HepG2 (cell line): ENCODE results near the gene CDH8. TPM values are rescaled to one million over a fixed set of nuclear protein-coding genes. Genes with fewer than 3 reads are reported as not detected.

Experiments
- ATAC-seq: fragments of 200-7000 bp; cut with Tn5 transposase; 3 replicates; pipeline ENCODE4 v1.9.1; 2020; ENCODE audit warnings: mild to moderate bottlenecking, moderate library complexity
- BruUV-seq: library from RNA; stranded (reverse); fragments of 400-500 nt; replicated peaks from 2 replicates; lab custom pipeline; 2021; lab: Mats Ljungman, UMichigan
- CTCF ChIA-PET: fragments of 300-600 bp; formaldehyde crosslinking; extraction: SDS; loops from one replicate; lab custom pipeline; 2021; ENCODE audit warnings: low total read pairs, inconsistent platforms, low intra/inter-chr PET ratio; lab: Yijun Ruan, JAX
- POLR2A ChIA-PET: fragments of 350-600 bp; sonication (Branson Sonifier 250); formaldehyde crosslinking; loops from one replicate; lab custom pipeline; 2020; ENCODE audit warnings: antibody characterized with exemption, inconsistent platforms; lab: Yijun Ruan, JAX
- DNase-seq: peaks from one replicate; pipeline ENCODE4 v3.0.0-alpha.2; 2015; ENCODE audit warnings: low spot score
- FAIRE-seq: peaks from 3 replicates; lab custom pipeline; 2011; peaks lifted over from hg19 to GRCh38; lab: Jason Lieb, UNC
- H2AFZ ChIP-seq: one replicate; pipeline ENCODE4 v1.6.1; 2011; ENCODE audit warnings: low read length, inconsistent platforms
- H3K27ac ChIP-seq: fragments of 300-600 bp; 3 replicates; pipeline ENCODE4 v1.8.0; 2011; ENCODE audit warnings: mixed run types, mild to moderate bottlenecking, mixed read lengths, low read length, inconsistent platforms; ENCODE audit not compliant: insufficient read depth; ENCODE audit errors: extremely low read length
- H3K27me3 ChIP-seq, 2 experiments: fragments of 200-600 bp in 1 of 2; 2 replicates in 1 of 2; 3 replicates in 1 of 2; pipeline versions ENCODE4 v1.6.0 to v1.8.0; 2011; ENCODE audit warnings: low read length in 2 of 2, mild to moderate bottlenecking in 2 of 2, moderate library complexity in 2 of 2, inconsistent platforms in 1 of 2; ENCODE audit not compliant: insufficient read depth in 2 of 2, control insufficient read depth in 1 of 2
- H3K36me3 ChIP-seq, 2 experiments: fragments of 200-600 bp in 1 of 2; replicated peaks in 1 of 2; 2 replicates in 1 of 2; 3 replicates in 1 of 2; pipeline versions ENCODE4 v1.5.1 to v1.8.0; 2011; ENCODE audit warnings: low read length in 2 of 2, inconsistent platforms in 1 of 2; ENCODE audit not compliant: insufficient read depth in 2 of 2, control insufficient read depth in 1 of 2
- H3K4me1 ChIP-seq: 2 replicates; pipeline ENCODE4 v1.5.1; 2012; ENCODE audit warnings: low read length, inconsistent platforms; ENCODE audit not compliant: insufficient read depth
- H3K4me2 ChIP-seq: 2 replicates; pipeline ENCODE4 v1.6.0; 2011; ENCODE audit warnings: low read depth, low read length, inconsistent platforms
- H3K4me3 ChIP-seq, 3 experiments: fragments of 200-600 bp in 1 of 3; sonication (generic), shearing (Covaris generic) in 1 of 3; replicated peaks in 1 of 3; 2 replicates each; pipeline ENCODE4 v1.5.1; 2011 to 2016; ENCODE audit warnings: low read length in 3 of 3, inconsistent platforms in 2 of 3, low read depth in 2 of 3, mild to moderate bottlenecking in 2 of 3, control low read depth in 1 of 3, mixed read lengths in 1 of 3; ENCODE audit not compliant: insufficient read depth in 1 of 3
- H3K79me2 ChIP-seq: one replicate; pipeline ENCODE4 v1.6.1; 2011; ENCODE audit warnings: low read length, inconsistent platforms; ENCODE audit not compliant: insufficient read depth
- H3K9ac ChIP-seq: 2 replicates; pipeline ENCODE4 v1.6.0; 2011; ENCODE audit warnings: mild to moderate bottlenecking, low read depth, low read length, inconsistent platforms; ENCODE audit not compliant: insufficient read depth
- H3K9me3 ChIP-seq: 2 replicates; pipeline ENCODE4 v1.5.1; 2012; ENCODE audit warnings: mild to moderate bottlenecking, low read length
- H4K20me1 ChIP-seq: 2 replicates; pipeline ENCODE4 v1.6.0; 2011; ENCODE audit warnings: inconsistent platforms, mild to moderate bottlenecking, low read length, moderate library complexity; ENCODE audit not compliant: insufficient read depth
- DR1 ChIP-seq: sonication (generic); formaldehyde crosslinking; IDR thresholded peaks from 2 replicates; pipeline ENCODE4 v1.8.0; 2021; ENCODE audit warnings: mild to moderate bottlenecking, missing genetic modification reagents, inconsistent platforms
- EHMT2 ChIP-seq: fragments of 200-600 bp; sonication (generic); IDR thresholded peaks from 2 replicates; pipeline ENCODE4 v1.7.0; 2017; ENCODE audit warnings: antibody characterized with exemption, low read depth, low read length, borderline replicate concordance
- GATA4 ChIP-seq: sonication (generic); IDR thresholded peaks from 2 replicates; pipeline ENCODE4 v1.6.1; 2016; ENCODE audit warnings: antibody characterized with exemption, low read depth, borderline replicate concordance
- KDM4B ChIP-seq: sonication (generic); formaldehyde crosslinking; IDR thresholded peaks from 2 replicates; pipeline ENCODE4 v1.4.0; 2020; ENCODE audit warnings: missing genetic modification reagents
- NFYB ChIP-seq: sonication (generic); formaldehyde crosslinking; IDR thresholded peaks from 2 replicates; pipeline ENCODE4 v1.4.0; 2020; ENCODE audit warnings: missing genetic modification reagents
- SRSF4 ChIP-seq: fragments of 200-400 bp; formaldehyde crosslinking; IDR thresholded peaks from one replicate; pipeline ENCODE4 v1.6.1; 2018; ENCODE audit warnings: mild to moderate bottlenecking, low read depth, low read length, moderate library complexity; ENCODE audit not compliant: poor library complexity, severe bottlenecking
- TFAP4 ChIP-seq: sonication (generic); IDR thresholded peaks from 2 replicates; pipeline ENCODE4 v1.6.1; 2016; ENCODE audit warnings: low read depth, borderline replicate concordance
- WIZ ChIP-seq: sonication (generic); formaldehyde crosslinking; IDR thresholded peaks from 2 replicates; pipeline ENCODE4 v1.5.1; 2020; ENCODE audit warnings: mild to moderate bottlenecking, missing genetic modification reagents
- ZNF776 ChIP-seq: sonication (generic); formaldehyde crosslinking; IDR thresholded peaks from 2 replicates; pipeline ENCODE4 v1.4.0; 2020; ENCODE audit warnings: mild to moderate bottlenecking, missing genetic modification reagents
- WGBS: methylation state at CpG from one replicate; pipeline ENCODE4 v1.1.6; 2017; ENCODE audit warnings: low lambda C conversion rate; 5-methylcytosine and 5-hydroxymethylcytosine counted together
- in situ Hi-C: cut with HindIII; loops from 2 replicates; pipeline ENCODE4 v1.10.0; 2017; ENCODE audit warnings: low pct_unique_long_range_greater_than_20kb; ENCODE audit not compliant: extremely low pct_ligation_motif_present
- intact Hi-C: fragments of 100-400 bp; cut with micrococcal nuclease; formaldehyde crosslinking; loops from one replicate; pipeline ENCODE4 v1.10.0; 2022; ENCODE audit not compliant: unreplicated experiment
- polyA plus RNA-seq, 8 experiments: library from polyadenylated mRNA; depleted of rRNA in 3 of 8; stranded (reverse) in 7 of 8; unstranded in 1 of 8; fragments of >200 nt; fragmentation: Illumina TruSeq in 4 of 8; extraction: Trizol in 4 of 8; gene quantifications; 2 replicates each; pipeline versions ENCODE4 v1.2.1 to v1.2.3, GENCODE V29; 2011 to 2016; ENCODE audit warnings: low read depth in 4 of 8, missing spikeins in 1 of 8, mixed read lengths in 1 of 8; ENCODE audit not compliant: insufficient read depth in 1 of 8
- total RNA-seq, 5 experiments: library from RNA; depleted of rRNA; stranded (reverse); fragments of >200 nt; fragmentation: Illumina TruSeq; extraction: Trizol; gene quantifications; 2 replicates each; pipeline ENCODE4 v1.2.3, GENCODE V29; 2016; ENCODE audit warnings: low read depth in 1 of 5
- TF ChIP-seq, protein P1 (sequence below): sonication (generic); formaldehyde crosslinking; IDR thresholded peaks from 2 replicates; pipeline ENCODE4 v1.8.1; 2023; ENCODE audit warnings: mild to moderate bottlenecking, missing genetic modification reagents
- TF ChIP-seq, protein P2 (sequence below): sonication (generic); formaldehyde crosslinking; IDR thresholded peaks from 2 replicates; pipeline ENCODE4 v1.5.0; 2020; ENCODE audit warnings: mild to moderate bottlenecking, missing genetic modification reagents

The CDH8 gene
- total and polyA plus RNA-seq, 2 of the 13 experiments (the other 11 are each of a cell fraction or from before 2014, with no cell fraction given): not detected

DNA sequence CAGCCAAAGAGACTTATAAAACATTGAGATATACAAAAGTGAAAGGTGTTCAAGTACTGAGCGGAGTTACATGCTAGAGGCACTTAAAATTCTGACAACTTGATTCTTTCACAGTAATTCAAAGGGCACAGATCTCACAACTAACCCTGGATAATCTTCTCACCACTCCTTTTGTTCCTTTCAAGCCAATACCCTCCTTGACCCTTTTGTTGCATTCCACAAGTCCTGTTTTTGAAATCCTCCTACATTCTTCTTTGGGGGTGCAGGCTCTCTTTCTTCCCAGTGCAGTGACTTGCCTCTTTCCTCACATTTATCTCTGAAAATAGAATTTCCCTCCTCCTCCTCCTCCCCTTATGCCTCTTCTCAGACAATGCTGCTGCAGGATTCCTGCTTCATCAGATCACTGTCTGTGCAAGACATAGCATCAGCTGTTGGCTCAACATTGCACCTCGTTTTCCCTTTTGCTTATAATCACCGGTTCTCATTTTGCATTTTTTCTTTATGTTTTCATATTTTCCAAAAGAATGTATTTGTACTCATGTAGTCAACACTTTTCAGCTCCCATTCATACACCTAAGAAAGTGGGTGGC is 199.3 kb downstream of the CDH8 start:
- no peak overlapping the region for H3K27ac ChIP-seq
- ChIA-PET CTCF (no interaction called here), POLR2A (no interaction called here)
- H3K4me3 ChIP-seq: no peak overlapping the region
- H3K9me3 ChIP-seq: no peaks in the 10 kb centered on the region
- H3K4me1 ChIP-seq: no peaks in the 10 kb centered on the region
- BruUV-seq: no TSS peak
- WGBS: 2% methylated on average over 3 of the region's 3 CpGs
- FAIRE-seq (no peak), ATAC-seq (no peak), DNase-seq (no peak)
- intact Hi-C loops (no loop called here), in situ Hi-C loops (no loop called here)
- H3K79me2 ChIP-seq: no peaks in the 10 kb centered on the region
- H3K4me2 ChIP-seq: no peak overlapping the region
- no peak overlapping the region for H3K9ac ChIP-seq
- TF ChIP-seq TFAP4: no peak
- no peak overlapping the region for H2AFZ ChIP-seq
- H3K36me3 ChIP-seq: no peaks in the 10 kb centered on the region
- no peaks in the 10 kb centered on the region for H3K27me3 ChIP-seq
- H4K20me1 ChIP-seq: no peaks in the 10 kb centered on the region

- no peak overlapping the region for H3K27ac ChIP-seq
- 0 out of 2 replicates have a peak, but pooled peaks cover 5% of the 10 kb centered on the region for H3K9me3 ChIP-seq
- no peak for DNase-seq
- H3K27me3 ChIP-seq: no peaks in the 10 kb centered on the region
- ChIA-PET CTCF (no interaction called here), POLR2A (no interaction called here)
- no peak overlapping the region for H2AFZ ChIP-seq
- ATAC-seq: no peak
- H3K79me2 ChIP-seq: no peaks in the 10 kb centered on the region
- 0% methylated on average over 2 of the region's 2 CpGs for WGBS
- H3K36me3 ChIP-seq: no peaks in the 10 kb centered on the region
- no peak overlapping the region for H3K9ac ChIP-seq
- no TSS peak for BruUV-seq
- in situ Hi-C loops: no loop called here
- no peak for FAIRE-seq
- H3K4me1 ChIP-seq: no peaks in the 10 kb centered on the region
- H4K20me1 ChIP-seq: no peaks in the 10 kb centered on the region
- intact Hi-C loops: no loop called here
- H3K4me3 ChIP-seq: no peak overlapping the region
- no peak overlapping the region for H3K4me2 ChIP-seq
- TF ChIP-seq, protein P1, sequence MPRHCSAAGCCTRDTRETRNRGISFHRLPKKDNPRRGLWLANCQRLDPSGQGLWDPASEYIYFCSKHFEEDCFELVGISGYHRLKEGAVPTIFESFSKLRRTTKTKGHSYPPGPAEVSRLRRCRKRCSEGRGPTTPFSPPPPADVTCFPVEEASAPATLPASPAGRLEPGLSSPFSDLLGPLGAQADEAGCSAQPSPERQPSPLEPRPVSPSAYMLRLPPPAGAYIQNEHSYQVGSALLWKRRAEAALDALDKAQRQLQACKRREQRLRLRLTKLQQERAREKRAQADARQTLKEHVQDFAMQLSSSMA (CRISPR knock-in tag): no peak
- no peak for TF ChIP-seq NFYB (CRISPR knock-in tag)
- no peak for TF ChIP-seq GATA4
- no peak for TF ChIP-seq WIZ (CRISPR knock-in tag)
- no peak for TF ChIP-seq KDM4B (CRISPR knock-in tag)
- no peak for TF ChIP-seq SRSF4
- no peak for TF ChIP-seq EHMT2
- TF ChIP-seq, protein P2, sequence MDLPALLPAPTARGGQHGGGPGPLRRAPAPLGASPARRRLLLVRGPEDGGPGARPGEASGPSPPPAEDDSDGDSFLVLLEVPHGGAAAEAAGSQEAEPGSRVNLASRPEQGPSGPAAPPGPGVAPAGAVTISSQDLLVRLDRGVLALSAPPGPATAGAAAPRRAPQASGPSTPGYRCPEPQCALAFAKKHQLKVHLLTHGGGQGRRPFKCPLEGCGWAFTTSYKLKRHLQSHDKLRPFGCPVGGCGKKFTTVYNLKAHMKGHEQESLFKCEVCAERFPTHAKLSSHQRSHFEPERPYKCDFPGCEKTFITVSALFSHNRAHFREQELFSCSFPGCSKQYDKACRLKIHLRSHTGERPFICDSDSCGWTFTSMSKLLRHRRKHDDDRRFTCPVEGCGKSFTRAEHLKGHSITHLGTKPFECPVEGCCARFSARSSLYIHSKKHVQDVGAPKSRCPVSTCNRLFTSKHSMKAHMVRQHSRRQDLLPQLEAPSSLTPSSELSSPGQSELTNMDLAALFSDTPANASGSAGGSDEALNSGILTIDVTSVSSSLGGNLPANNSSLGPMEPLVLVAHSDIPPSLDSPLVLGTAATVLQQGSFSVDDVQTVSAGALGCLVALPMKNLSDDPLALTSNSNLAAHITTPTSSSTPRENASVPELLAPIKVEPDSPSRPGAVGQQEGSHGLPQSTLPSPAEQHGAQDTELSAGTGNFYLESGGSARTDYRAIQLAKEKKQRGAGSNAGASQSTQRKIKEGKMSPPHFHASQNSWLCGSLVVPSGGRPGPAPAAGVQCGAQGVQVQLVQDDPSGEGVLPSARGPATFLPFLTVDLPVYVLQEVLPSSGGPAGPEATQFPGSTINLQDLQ: no peak
- no peak for TF ChIP-seq ZNF776 (CRISPR knock-in tag)
- TF ChIP-seq DR1 (CRISPR knock-in tag): no peak
These were observed 202.2 kb downstream of the CDH8 start for GRCh38 chr16:61834082-61834481.
